HL-60 (cell line): ENCODE measurements around the gene RPS4Y1.

Source experiments
- POLR2AphosphoS5 ChIP-seq: IDR thresholded peaks from 2 replicates; pipeline ENCODE4 v1.6.1; 2012; ENCODE audit warnings: low read depth
- REST ChIP-seq: IDR thresholded peaks from 2 replicates; pipeline ENCODE4 v1.6.1; 2012; ENCODE audit warnings: low read depth; ENCODE audit not compliant: insufficient replicate concordance
- TF ChIP-seq, protein P1 (sequence below): IDR thresholded peaks from one replicate; pipeline ENCODE4 v1.5.1; 2011; ENCODE audit warnings: low read length, control low read depth, inconsistent platforms; ENCODE audit not compliant: insufficient read depth

DNA sequence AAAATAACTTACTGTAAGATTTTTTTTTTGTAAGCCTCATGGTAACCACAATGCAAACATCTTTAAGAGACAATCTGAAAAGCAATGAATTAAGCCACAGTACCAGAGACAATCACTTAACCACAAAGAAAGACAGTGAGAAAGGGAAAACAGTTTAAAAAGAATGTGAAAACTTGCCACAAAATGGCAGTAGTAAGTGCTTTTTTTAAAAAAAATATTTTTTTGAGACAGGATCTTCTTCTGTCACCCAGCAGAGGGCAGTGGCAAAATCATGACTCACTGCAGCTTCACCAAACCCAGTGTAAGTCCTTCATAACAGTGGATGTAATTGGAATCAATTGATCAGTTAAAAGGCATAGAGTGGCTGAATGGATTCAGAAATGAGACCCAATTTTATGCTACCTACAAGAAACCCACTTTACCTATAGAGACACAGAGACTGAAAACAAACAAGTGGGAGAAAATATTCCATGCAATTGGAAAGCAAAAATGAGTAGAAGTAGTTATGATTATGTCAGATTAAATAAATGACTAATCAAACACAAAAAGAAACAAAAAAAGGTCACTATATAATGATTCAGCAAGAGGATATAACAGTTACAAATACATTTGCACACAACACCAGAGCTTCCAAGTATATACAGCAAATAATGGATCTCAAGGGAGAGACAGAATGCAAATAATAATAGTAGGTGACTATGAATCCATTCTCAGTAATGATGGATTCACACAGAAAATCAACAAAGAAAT is 71.8 kb downstream of the RPS4Y1 start:
- TF ChIP-seq, protein P1, sequence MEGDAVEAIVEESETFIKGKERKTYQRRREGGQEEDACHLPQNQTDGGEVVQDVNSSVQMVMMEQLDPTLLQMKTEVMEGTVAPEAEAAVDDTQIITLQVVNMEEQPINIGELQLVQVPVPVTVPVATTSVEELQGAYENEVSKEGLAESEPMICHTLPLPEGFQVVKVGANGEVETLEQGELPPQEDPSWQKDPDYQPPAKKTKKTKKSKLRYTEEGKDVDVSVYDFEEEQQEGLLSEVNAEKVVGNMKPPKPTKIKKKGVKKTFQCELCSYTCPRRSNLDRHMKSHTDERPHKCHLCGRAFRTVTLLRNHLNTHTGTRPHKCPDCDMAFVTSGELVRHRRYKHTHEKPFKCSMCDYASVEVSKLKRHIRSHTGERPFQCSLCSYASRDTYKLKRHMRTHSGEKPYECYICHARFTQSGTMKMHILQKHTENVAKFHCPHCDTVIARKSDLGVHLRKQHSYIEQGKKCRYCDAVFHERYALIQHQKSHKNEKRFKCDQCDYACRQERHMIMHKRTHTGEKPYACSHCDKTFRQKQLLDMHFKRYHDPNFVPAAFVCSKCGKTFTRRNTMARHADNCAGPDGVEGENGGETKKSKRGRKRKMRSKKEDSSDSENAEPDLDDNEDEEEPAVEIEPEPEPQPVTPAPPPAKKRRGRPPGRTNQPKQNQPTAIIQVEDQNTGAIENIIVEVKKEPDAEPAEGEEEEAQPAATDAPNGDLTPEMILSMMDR, result no peak
- TF ChIP-seq POLR2AphosphoS5 (no peak), REST (no peak)
